SU-DHL-6 (cell line): Measurements from ENCODE around the gene TRPM2.

ENCODE experiments used
- EZH2phosphoT487 ChIP-seq: fragments of 200-600 bp; sonication (generic), shearing (Covaris generic); conservative IDR thresholded peaks from 2 replicates; pipeline ENCODE4 v1.6.1; 2018; ENCODE audit warnings: mild to moderate bottlenecking, antibody characterized with exemption, low read length, moderate library complexity, mixed read lengths
- TF ChIP-seq, protein P1 (sequence below): fragments of 200-600 bp; sonication (generic); IDR thresholded peaks from one replicate; pipeline ENCODE4 v1.5.1; 2017; ENCODE audit warnings: antibody characterized with exemption, mild to moderate bottlenecking, low read length, moderate library complexity; ENCODE audit not compliant: insufficient read depth, poor library complexity, severe bottlenecking

DNA sequence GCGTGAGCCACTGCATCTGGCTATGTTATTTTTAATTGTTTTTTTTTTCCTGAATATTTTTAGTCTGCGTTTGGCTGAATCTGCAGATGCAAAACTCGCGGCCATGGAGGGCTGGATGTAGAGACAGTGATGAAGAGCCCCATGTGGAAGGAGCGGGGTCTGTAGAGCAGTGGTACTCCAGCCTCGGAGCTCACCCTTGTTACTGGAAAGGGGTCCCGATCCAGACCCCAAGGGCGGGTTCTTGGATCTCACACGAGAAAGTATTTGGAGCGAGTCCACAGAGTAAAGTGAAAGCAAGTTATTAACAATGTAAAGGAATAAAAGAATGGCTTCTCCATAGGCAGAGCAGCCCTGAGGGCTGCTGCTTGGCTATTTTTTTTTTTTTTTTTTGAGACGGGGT lies 2.7 kb downstream of the TRPM2 start:
- TF ChIP-seq, protein P1, sequence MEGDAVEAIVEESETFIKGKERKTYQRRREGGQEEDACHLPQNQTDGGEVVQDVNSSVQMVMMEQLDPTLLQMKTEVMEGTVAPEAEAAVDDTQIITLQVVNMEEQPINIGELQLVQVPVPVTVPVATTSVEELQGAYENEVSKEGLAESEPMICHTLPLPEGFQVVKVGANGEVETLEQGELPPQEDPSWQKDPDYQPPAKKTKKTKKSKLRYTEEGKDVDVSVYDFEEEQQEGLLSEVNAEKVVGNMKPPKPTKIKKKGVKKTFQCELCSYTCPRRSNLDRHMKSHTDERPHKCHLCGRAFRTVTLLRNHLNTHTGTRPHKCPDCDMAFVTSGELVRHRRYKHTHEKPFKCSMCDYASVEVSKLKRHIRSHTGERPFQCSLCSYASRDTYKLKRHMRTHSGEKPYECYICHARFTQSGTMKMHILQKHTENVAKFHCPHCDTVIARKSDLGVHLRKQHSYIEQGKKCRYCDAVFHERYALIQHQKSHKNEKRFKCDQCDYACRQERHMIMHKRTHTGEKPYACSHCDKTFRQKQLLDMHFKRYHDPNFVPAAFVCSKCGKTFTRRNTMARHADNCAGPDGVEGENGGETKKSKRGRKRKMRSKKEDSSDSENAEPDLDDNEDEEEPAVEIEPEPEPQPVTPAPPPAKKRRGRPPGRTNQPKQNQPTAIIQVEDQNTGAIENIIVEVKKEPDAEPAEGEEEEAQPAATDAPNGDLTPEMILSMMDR: no peak
- TF ChIP-seq EZH2phosphoT487: no peak
